PC-9 (cell line): ENCODE results near the gene TRIM26. TPM values are rescaled to one million over a fixed set of nuclear protein-coding genes. Genes with fewer than 3 reads are reported as not detected.

Source experiments
- BruUV-seq: library from RNA; stranded (reverse); fragments of 400-500 nt; replicated peaks from 2 replicates; lab custom pipeline; 2021; lab: Mats Ljungman, UMichigan
- CTCF ChIA-PET: fragments of 300-600 bp; sonication (Branson Sonifier 250); formaldehyde crosslinking; loops from one replicate; lab custom pipeline; 2022; ENCODE audit warnings: antibody characterized with exemption; lab: Charles Lee
- POLR2A ChIA-PET: fragments of 300-600 bp; sonication (Branson Sonifier 250); formaldehyde crosslinking; loops from one replicate; lab custom pipeline; 2022; ENCODE audit warnings: antibody characterized with exemption; ENCODE audit not compliant: unreplicated experiment; lab: Charles Lee
- DNase-seq, 2 experiments: peaks; one replicate each; pipeline versions ENCODE4 v3.0.0 to v3.0.0-alpha.2; 2015 to 2022; ENCODE audit warnings: mixed read lengths in 1 of 2
- H2AFZ ChIP-seq: fragments of 200-600 bp; sonication (generic); 2 replicates; pipeline ENCODE4 v1.8.1; 2017; ENCODE audit warnings: antibody characterized with exemption
- H3F3A ChIP-seq: fragments of 200-600 bp; sonication (generic); 2 replicates; pipeline ENCODE4 v1.8.1; 2017; ENCODE audit warnings: antibody characterized with exemption, mild to moderate bottlenecking, low read depth; ENCODE audit not compliant: insufficient read depth
- H3K27ac ChIP-seq: fragments of 200-600 bp; sonication (generic); 2 replicates; pipeline ENCODE4 v1.6.1; 2016; ENCODE audit warnings: mixed run types
- H3K27me3 ChIP-seq: fragments of 200-600 bp; sonication (generic); 2 replicates; pipeline ENCODE4 v1.6.1; 2016; ENCODE audit warnings: low read depth, mixed run types; ENCODE audit not compliant: insufficient read depth
- H3K36me3 ChIP-seq: fragments of 200-600 bp; sonication (generic); 2 replicates; pipeline ENCODE4 v1.6.1; 2016; ENCODE audit warnings: low read depth, mixed run types
- H3K4me1 ChIP-seq: fragments of 200-600 bp; sonication (generic); replicated peaks from 2 replicates; pipeline ENCODE4 v1.6.1; 2016; ENCODE audit warnings: mixed run types; ENCODE audit not compliant: insufficient read depth
- H3K4me2 ChIP-seq: fragments of 200-600 bp; sonication (generic); 2 replicates; pipeline ENCODE4 v1.6.1; 2017; ENCODE audit warnings: mixed run types
- H3K4me3 ChIP-seq: fragments of 200-600 bp; sonication (generic); 2 replicates; pipeline ENCODE4 v1.6.1; 2016; ENCODE audit warnings: mixed run types
- H3K79me2 ChIP-seq: fragments of 200-600 bp; sonication (generic); 2 replicates; pipeline ENCODE4 v1.6.1; 2017; ENCODE audit warnings: low read depth, mixed run types
- H3K9me2 ChIP-seq: fragments of 200-600 bp; sonication (generic); 2 replicates; pipeline ENCODE4 v1.8.1; 2017; ENCODE audit warnings: mild to moderate bottlenecking; ENCODE audit not compliant: insufficient read depth
- H3K9me3 ChIP-seq: fragments of 200-600 bp; sonication (generic); 2 replicates; pipeline ENCODE4 v1.8.1; 2016; ENCODE audit warnings: low read depth; ENCODE audit not compliant: insufficient read depth
- H4K20me1 ChIP-seq: fragments of 200-600 bp; sonication (generic); 2 replicates; pipeline ENCODE4 v1.8.1; 2017; ENCODE audit not compliant: insufficient read depth
- CTCF ChIP-seq: fragments of 200-600 bp; sonication (generic); conservative IDR thresholded peaks from 2 replicates; pipeline ENCODE4 v1.6.1; 2017; ENCODE audit warnings: mixed run types, antibody characterized with exemption, mild to moderate bottlenecking, moderate library complexity
- EZH2 ChIP-seq: fragments of 200-600 bp; sonication (generic); IDR thresholded peaks from 2 replicates; pipeline ENCODE4 v1.8.0; 2017; ENCODE audit warnings: antibody characterized with exemption, low read depth
- intact Hi-C: fragments of 100-400 bp; cut with micrococcal nuclease; formaldehyde crosslinking; loops from one replicate; pipeline ENCODE4 v1.10.0; 2022; ENCODE audit not compliant: unreplicated experiment
- total RNA-seq: library from RNA; stranded (reverse); gene quantifications from 2 replicates; pipeline ENCODE4 v1.2.3, GENCODE V29; 2021

Gene TRIM26
- total RNA-seq, 1 experiment from 2014 or later: 53.9 TPM

- CTCF ChIA-PET: no interaction called here
- peaks cover 5% of the 10 kb centered on the region; the same call in 1 of the 2 replicates for H3F3A ChIP-seq
- H3K4me3 ChIP-seq: no peak overlapping the region
- no peaks in the 10 kb centered on the region for H3K4me1 ChIP-seq
- no peak overlapping the region for H2AFZ ChIP-seq
- H3K9me2 ChIP-seq: no peaks in the 10 kb centered on the region
- no peak overlapping the region for H3K4me2 ChIP-seq
- intact Hi-C loops: no loop called here
- H3K27ac ChIP-seq: no peak overlapping the region
- H3K9me3 ChIP-seq: no peaks in the 10 kb centered on the region; the same call in 1 of the 2 replicates
- peaks cover 28% of the 10 kb centered on the region for H3K27me3 ChIP-seq
- H3K79me2 ChIP-seq: no peaks in the 10 kb centered on the region
- BruUV-seq: no TSS peak
- no peaks in the 10 kb centered on the region for H3K36me3 ChIP-seq
- POLR2A ChIA-PET: interaction anchor here (0.7 kb wide), 1 partner anchor 14 kb away, joined by 7 read pairs; no protein-coding TSS in a partner anchor
- TF ChIP-seq CTCF (no peak), EZH2 (no peak)
- no peaks in the 10 kb centered on the region for H4K20me1 ChIP-seq
- no peak for DNase-seq
Measured at GRCh38 chr6:30180145-30180544, 33.1 kb downstream of the TRIM26 start.

- intact Hi-C loops: loop anchor here (10.0 kb wide), 1 partner anchor 164 kb away; no protein-coding TSS in a partner anchor
- POLR2A ChIA-PET: no interaction called here
- CTCF ChIA-PET: no interaction called here
Measured at GRCh38 chr6:30178837-30179236, 34.4 kb downstream of the TRIM26 start.

GRCh38 chr6:30175765-30176164 is 37.4 kb downstream of the TRIM26 start:
- Histone ChIP-seq H3K4me3 (no peak overlapping the region), H3K27ac (no peak overlapping the region), H3K9me2 (no peaks in the 10 kb centered on the region), H3K36me3 (no peaks in the 10 kb centered on the region), H3K4me1 (no peaks in the 10 kb centered on the region), H3K27me3 (peaks cover 44% of the 10 kb centered on the region), H3K9me3 (no peaks in the 10 kb centered on the region; the same call in 1 of the 2 replicates), H3K79me2 (no peaks in the 10 kb centered on the region), H2AFZ (no peak overlapping the region), H4K20me1 (no peaks in the 10 kb centered on the region), H3F3A (no peaks in the 10 kb centered on the region), H3K4me2 (no peak overlapping the region)
- no peak for DNase-seq
- ChIA-PET POLR2A (interaction anchor here (0.6 kb wide), 1 partner anchor 501 kb away, joined by 3 read pairs; no protein-coding TSS in a partner anchor), CTCF (no interaction called here)
- intact Hi-C loops: loop anchor here (10.0 kb wide), 1 partner anchor 161 kb away; no protein-coding TSS in a partner anchor
- TF ChIP-seq CTCF: no peak
- no peak for TF ChIP-seq EZH2
- no TSS peak for BruUV-seq

More at GRCh38 chr6:30178837-30179236, 34.4 kb downstream of the TRIM26 start:
- no peaks in the 10 kb centered on the region for H3K79me2 ChIP-seq
- no peaks in the 10 kb centered on the region for H3K36me3 ChIP-seq
- H3K4me3 ChIP-seq: no peak overlapping the region
- no peaks in the 10 kb centered on the region for H3K4me1 ChIP-seq
- H3K27ac ChIP-seq: no peak overlapping the region
- DNase-seq: no peak
- H3K27me3 ChIP-seq: peaks cover 34% of the 10 kb centered on the region
- H2AFZ ChIP-seq: no peak overlapping the region
- H4K20me1 ChIP-seq: no peaks in the 10 kb centered on the region
- no peak overlapping the region for H3K4me2 ChIP-seq
- no peaks in the 10 kb centered on the region; the same call in 1 of the 2 replicates for H3K9me3 ChIP-seq
- no peaks in the 10 kb centered on the region for H3F3A ChIP-seq
- TF ChIP-seq EZH2: no peak
- TF ChIP-seq CTCF: no peak
- no peaks in the 10 kb centered on the region for H3K9me2 ChIP-seq
- BruUV-seq: no TSS peak
